A549 (cell line): ENCODE data around the gene ACKR2. TPM values are rescaled to one million over a fixed set of nuclear protein-coding genes. Genes with fewer than 3 reads are reported as not detected.

Experiments used
- ATAC-seq, 2 experiments: fragments of 200-7000 bp in 1 of 2; fragments of >200 bp in 1 of 2; cut with Nextera tagmentation in 1 of 2; cut with Tn5 transposase in 1 of 2; 3 replicates each; pipeline versions ENCODE4 v1.8.0 to v1.9.1; 2018 to 2020; ENCODE audit warnings: mild to moderate bottlenecking in 1 of 2, moderate library complexity in 1 of 2
- CTCF ChIA-PET: fragments of 300-600 bp; sonication (Branson Sonifier 250); formaldehyde crosslinking; extraction: SDS; loops from one replicate; lab custom pipeline; 2021; ENCODE audit warnings: antibody characterized with exemption, inconsistent platforms; lab: Yijun Ruan, JAX
- POLR2A ChIA-PET: fragments of 350-600 bp; formaldehyde crosslinking; extraction: SDS; loops from one replicate; lab custom pipeline; 2021; ENCODE audit warnings: antibody characterized with exemption, inconsistent platforms; lab: Yijun Ruan, JAX
- DNase-seq, 2 experiments: peaks; one replicate each; pipeline versions ENCODE4 v3.0.0 to v3.0.0-alpha.2; 2011 to 2016; ENCODE audit warnings: low read depth in 1 of 2, low spot score in 1 of 2
- FAIRE-seq: peaks from 2 replicates; lab custom pipeline; 2011; peaks lifted over from hg19 to GRCh38; lab: Jason Lieb, UNC
- H3K27ac ChIP-seq, 2 experiments: fragments of >200 bp; sonication (Bioruptor Twin); formaldehyde crosslinking; 3 replicates each; pipeline ENCODE4 v1.5.1; 2016 to 2017
- H3K4me1 ChIP-seq: fragments of >200 bp; sonication (Bioruptor Twin); formaldehyde crosslinking; 3 replicates; pipeline ENCODE4 v1.6.1; 2016
- H3K4me2 ChIP-seq: fragments of >200 bp; sonication (Bioruptor Twin); formaldehyde crosslinking; 3 replicates; pipeline ENCODE4 v1.6.1; 2016
- H3K4me3 ChIP-seq: fragments of >200 bp; sonication (Bioruptor Twin); formaldehyde crosslinking; 3 replicates; pipeline ENCODE4 v1.5.1; 2016
- H3K9me3 ChIP-seq: fragments of >200 bp; sonication (Bioruptor Twin); formaldehyde crosslinking; 3 replicates; pipeline ENCODE4 v1.6.1; 2016
- BHLHE40 ChIP-seq: IDR thresholded peaks from 2 replicates; pipeline ENCODE4 v1.6.1; 2012; ENCODE audit warnings: low read depth, low read length, inconsistent platforms
- CBX8 ChIP-seq: fragments of 200-600 bp; sonication (generic); IDR thresholded peaks from 2 replicates; pipeline ENCODE4 v1.6.1; 2016
- CHD4 ChIP-seq: fragments of 200-600 bp; sonication (generic); IDR thresholded peaks from 2 replicates; pipeline ENCODE4 v1.6.1; 2016; ENCODE audit warnings: antibody characterized with exemption, mild to moderate bottlenecking, borderline replicate concordance
- CTCF ChIP-seq: fragments of >200 bp; sonication (Bioruptor Twin); formaldehyde crosslinking; IDR thresholded peaks from 3 replicates; pipeline ENCODE4 v1.5.1; 2016
- ESRRA ChIP-seq: fragments of 150-350 bp; IDR thresholded peaks from 2 replicates; pipeline ENCODE4 v1.6.1; 2014; ENCODE audit warnings: mild to moderate bottlenecking, low read length, borderline replicate concordance
- FOSB ChIP-seq: fragments of 250-450 bp; sonication (Bioruptor Pico); IDR thresholded peaks from 2 replicates; pipeline ENCODE4 v1.5.0; 2020; ENCODE audit warnings: mild to moderate bottlenecking, moderate library complexity
- FOXS1 ChIP-seq: fragments of 250-450 bp; sonication (Bioruptor Pico); IDR thresholded peaks from 2 replicates; pipeline ENCODE4 v1.5.0; 2020; ENCODE audit warnings: mild to moderate bottlenecking, moderate library complexity
- HES2 ChIP-seq: fragments of >200 bp; sonication (Bioruptor Twin); formaldehyde crosslinking; IDR thresholded peaks from 2 replicates; pipeline ENCODE4 v1.6.1; 2016
- HOXB5 ChIP-seq: fragments of 250-450 bp; sonication (Bioruptor Pico); IDR thresholded peaks from 2 replicates; pipeline ENCODE4 v1.5.0; 2020; ENCODE audit warnings: mild to moderate bottlenecking, moderate library complexity
- JUN ChIP-seq, 2 experiments: fragments of >200 bp; sonication (Bioruptor Twin); formaldehyde crosslinking; IDR thresholded peaks; 2 replicates in 1 of 2; 3 replicates in 1 of 2; pipeline ENCODE4 v1.6.1; 2016 to 2017
- JUNB ChIP-seq: fragments of >200 bp; sonication (Bioruptor Twin); formaldehyde crosslinking; IDR thresholded peaks from 2 replicates; pipeline ENCODE4 v1.6.1; 2016
- MYC ChIP-seq: IDR thresholded peaks from 2 replicates; pipeline ENCODE4 v1.6.1; 2012; ENCODE audit warnings: mild to moderate bottlenecking, inconsistent platforms, low read length, improper control_type of control experiment, borderline replicate concordance
- NR3C1 ChIP-seq: fragments of >200 bp; sonication (Bioruptor Twin); formaldehyde crosslinking; IDR thresholded peaks from 3 replicates; pipeline ENCODE4 v1.6.1; 2017
- POLR2AphosphoS2 ChIP-seq: conservative IDR thresholded peaks from 2 replicates; pipeline ENCODE4 v1.6.1; 2012; ENCODE audit warnings: low read length, improper control_type of control experiment, inconsistent platforms
- RAD21 ChIP-seq, 2 experiments: fragments of >200 bp in 1 of 2; sonication (Bioruptor Twin) in 1 of 2; formaldehyde crosslinking in 1 of 2; IDR thresholded peaks in 1 of 2; conservative IDR thresholded peaks in 1 of 2; 2 replicates in 1 of 2; 3 replicates in 1 of 2; pipeline ENCODE4 v1.6.1; 2012 to 2018; ENCODE audit warnings: inconsistent platforms in 1 of 2
- RARB ChIP-seq: fragments of 250-450 bp; sonication (Bioruptor Pico); IDR thresholded peaks from 2 replicates; pipeline ENCODE4 v1.8.0; 2021; ENCODE audit warnings: mild to moderate bottlenecking, moderate library complexity
- SREBF2 ChIP-seq: fragments of 450-650 bp; IDR thresholded peaks from 2 replicates; pipeline ENCODE4 v1.6.1; 2014; ENCODE audit warnings: mild to moderate bottlenecking, moderate library complexity
- ZFP36 ChIP-seq: fragments of 450-650 bp; IDR thresholded peaks from 2 replicates; pipeline ENCODE4 v1.6.1; 2014; ENCODE audit warnings: borderline replicate concordance; ENCODE audit not compliant: partially characterized antibody
- ZNF302 ChIP-seq: fragments of 250-450 bp; sonication (Bioruptor Pico); IDR thresholded peaks from 2 replicates; pipeline ENCODE4 v1.9.0; 2021; ENCODE audit warnings: inconsistent platforms, mild to moderate bottlenecking, moderate library complexity
- ZSCAN20 ChIP-seq: fragments of 250-450 bp; sonication (Bioruptor Pico); IDR thresholded peaks from 2 replicates; pipeline ENCODE4 v1.8.0; 2022; ENCODE audit warnings: mild to moderate bottlenecking, moderate library complexity
- WGBS: methylation state at CpG from one replicate; pipeline ENCODE4 v1.1.6; 2017; ENCODE audit errors: missing lambda C conversion rate; 5-methylcytosine and 5-hydroxymethylcytosine counted together
- polyA plus RNA-seq, 4 experiments: library from polyadenylated mRNA; depleted of rRNA in 3 of 4; stranded (reverse); fragments of >200 nt; fragmentation: RNase III in 1 of 4; extraction: RNeasy Plus Mini Kit Qiagen cat#74134 plus additional on column Dnase treatment in 1 of 4; gene quantifications; 2 replicates in 3 of 4; 3 replicates in 1 of 4; pipeline ENCODE4 v1.2.3, GENCODE V29; 2011 to 2017
- TF ChIP-seq, protein P1 (sequence below): IDR thresholded peaks from 2 replicates; pipeline ENCODE4 v1.6.1; 2012

The ACKR2 gene
- polyA plus RNA-seq, 2 of the 4 experiments (the other 2 are of a cell fraction), result 0.06 TPM; not detected in 1

GRCh38 chr3:42762046-42762724 is 47.1 kb upstream of the ACKR2 start:
- Histone ChIP-seq H3K4me2 (no peak overlapping the region), H3K4me3 (no peak overlapping the region), H3K27ac (no peak overlapping the region), H3K9me3 (no peaks in the 10 kb centered on the region), H3K4me1 (peaks cover 6% of the 10 kb centered on the region; the same call in 2 of the 3 replicates)
- no peak for DNase-seq
- ChIA-PET POLR2A (no interaction called here), CTCF (interaction anchor here (0.8 to 2.0 kb wide), 3 partner anchors 12 to 119 kb away, joined by 4 to 5 read pairs (median 5); no protein-coding TSS in a partner anchor)
- TF ChIP-seq JUNB (no peak), NR3C1 (no peak), ZSCAN20 (CRISPR knock-in tag) (no peak), FOXS1 (CRISPR knock-in tag) (no peak), JUN (IDR thresholded peaks at IDR 0.05) (no peak), FOSB (no peak)
- no peak for FAIRE-seq
- ATAC-seq, result no peak
- 74% methylated on average over 6 of the region's 6 CpGs for WGBS

DNA sequence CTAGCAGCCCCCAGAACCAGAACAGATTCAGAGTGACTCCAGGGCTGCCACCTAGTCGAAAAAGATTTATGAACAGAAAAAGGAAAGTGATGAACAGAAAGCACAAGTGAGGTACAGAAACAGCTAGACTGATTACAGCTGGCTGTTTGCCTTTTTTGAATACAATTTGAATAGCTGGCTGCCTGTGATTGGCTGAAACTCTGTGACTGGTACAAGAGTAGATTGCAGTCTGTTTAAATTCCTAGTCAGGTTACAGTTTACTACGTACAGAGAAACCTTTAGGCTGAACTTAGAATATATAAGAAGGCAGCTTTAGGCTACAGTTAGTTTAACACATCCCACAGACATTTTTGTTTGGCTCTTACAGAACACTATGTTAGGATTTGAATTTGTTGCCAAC is 46.2 kb upstream of the ACKR2 start:
- ATAC-seq, result no peak
- TF ChIP-seq POLR2AphosphoS2, result no peak
- TF ChIP-seq, all 56 proteins: peak for 0
- 53% methylated on average over 2 of the region's 2 CpGs for WGBS
- no peak overlapping the region for H3K27ac ChIP-seq
- DNase-seq, result no peak
- no peaks in the 10 kb centered on the region for H3K9me3 ChIP-seq
- no peak overlapping the region for H3K4me3 ChIP-seq
- peaks cover 6% of the 10 kb centered on the region; the same call in 2 of the 3 replicates for H3K4me1 ChIP-seq
- H3K4me2 ChIP-seq, result no peak overlapping the region
- ChIA-PET POLR2A (no interaction called here), CTCF (interaction anchor here (1.1 to 2.0 kb wide), 3 partner anchors 13 to 118 kb away, joined by 3 to 5 read pairs (median 4); no protein-coding TSS in a partner anchor)
- FAIRE-seq, result no peak

DNA sequence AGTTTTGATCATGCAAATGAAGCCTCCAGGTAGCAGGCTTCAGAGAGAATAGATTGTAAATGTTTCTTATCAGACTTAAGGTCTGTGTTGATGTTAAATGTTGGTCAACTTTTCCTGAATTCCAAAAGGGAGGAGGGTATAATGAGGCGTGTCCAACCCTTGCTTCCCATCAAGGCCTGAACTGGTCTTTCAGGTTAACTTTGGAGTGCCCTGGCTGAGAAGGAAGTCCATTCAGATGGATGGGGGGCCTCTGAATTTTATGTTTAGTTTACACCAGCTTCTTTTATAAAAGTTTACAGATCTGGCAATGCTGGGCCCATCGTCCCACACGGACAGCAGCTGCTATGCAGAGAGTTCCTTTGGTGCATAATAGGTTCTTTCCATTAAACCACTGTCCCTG is 45.1 kb upstream of the ACKR2 start:
- no peak for DNase-seq
- Histone ChIP-seq H3K4me2 (no peak overlapping the region), H3K4me1 (peaks cover 6% of the 10 kb centered on the region; the same call in 2 of the 3 replicates), H3K27ac (no peak overlapping the region)
- POLR2A ChIA-PET, result no interaction called here
- 86% methylated on average over 3 of the region's 3 CpGs for whole genome bisulfite sequencing
- no peak for TF ChIP-seq CBX8
- TF ChIP-seq, protein P1, sequence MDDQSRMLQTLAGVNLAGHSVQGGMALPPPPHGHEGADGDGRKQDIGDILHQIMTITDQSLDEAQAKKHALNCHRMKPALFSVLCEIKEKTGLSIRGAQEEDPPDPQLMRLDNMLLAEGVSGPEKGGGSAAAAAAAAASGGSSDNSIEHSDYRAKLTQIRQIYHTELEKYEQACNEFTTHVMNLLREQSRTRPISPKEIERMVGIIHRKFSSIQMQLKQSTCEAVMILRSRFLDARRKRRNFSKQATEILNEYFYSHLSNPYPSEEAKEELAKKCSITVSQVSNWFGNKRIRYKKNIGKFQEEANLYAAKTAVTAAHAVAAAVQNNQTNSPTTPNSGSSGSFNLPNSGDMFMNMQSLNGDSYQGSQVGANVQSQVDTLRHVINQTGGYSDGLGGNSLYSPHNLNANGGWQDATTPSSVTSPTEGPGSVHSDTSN, result no peak
- TF ChIP-seq MYC, result no peak
- TF ChIP-seq SREBF2, result no peak
- TF ChIP-seq CTCF, result no peak
- no peak for TF ChIP-seq HES2
- TF ChIP-seq RARB (CRISPR knock-in tag), result no peak
- TF ChIP-seq ZFP36, result no peak
- TF ChIP-seq ZNF302 (CRISPR knock-in tag), result no peak
- no peak for TF ChIP-seq HOXB5 (CRISPR knock-in tag)
- TF ChIP-seq CHD4, result no peak
- no peak for TF ChIP-seq RAD21 (conservative IDR thresholded peaks at IDR 0.05 in 1 of 2, IDR thresholded peaks at IDR 0.05 in 1 of 2)
- no peak for TF ChIP-seq BHLHE40
- no peak for TF ChIP-seq NR3C1
- TF ChIP-seq ESRRA, result no peak
- TF ChIP-seq, all 56 proteins: peak for 0
- Histone ChIP-seq H3K9me3 (no peaks in the 10 kb centered on the region), H3K4me3 (no peak overlapping the region)
- ATAC-seq (no peak), FAIRE-seq (no peak)
- CTCF ChIA-PET, result interaction anchor here (2.0 kb wide), 1 partner anchor 117 kb away, joined by 5 read pairs; no protein-coding TSS in a partner anchor
